ENCODE measurements around the gene BICDL1.

DNA sequence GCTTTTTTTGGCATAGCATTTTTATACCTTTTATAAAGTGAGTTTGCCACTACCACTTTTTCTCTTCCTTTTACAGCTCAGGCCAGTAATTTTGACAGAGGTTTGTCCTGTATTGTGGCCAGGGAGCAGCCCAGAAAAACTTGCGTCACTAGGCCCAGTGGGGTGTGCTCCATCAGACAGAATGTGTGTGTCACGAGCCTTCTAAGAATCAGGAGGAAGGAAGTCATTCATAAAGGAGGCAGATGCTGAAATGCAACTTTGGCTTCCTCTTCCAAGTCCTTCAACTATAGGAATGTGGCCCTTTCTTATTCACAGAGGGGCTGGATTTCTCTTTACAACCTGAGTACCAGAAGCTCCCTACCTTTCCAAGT, 137.6 kb downstream of the BICDL1 start:
- TF ChIP-seq, protein P1, sequence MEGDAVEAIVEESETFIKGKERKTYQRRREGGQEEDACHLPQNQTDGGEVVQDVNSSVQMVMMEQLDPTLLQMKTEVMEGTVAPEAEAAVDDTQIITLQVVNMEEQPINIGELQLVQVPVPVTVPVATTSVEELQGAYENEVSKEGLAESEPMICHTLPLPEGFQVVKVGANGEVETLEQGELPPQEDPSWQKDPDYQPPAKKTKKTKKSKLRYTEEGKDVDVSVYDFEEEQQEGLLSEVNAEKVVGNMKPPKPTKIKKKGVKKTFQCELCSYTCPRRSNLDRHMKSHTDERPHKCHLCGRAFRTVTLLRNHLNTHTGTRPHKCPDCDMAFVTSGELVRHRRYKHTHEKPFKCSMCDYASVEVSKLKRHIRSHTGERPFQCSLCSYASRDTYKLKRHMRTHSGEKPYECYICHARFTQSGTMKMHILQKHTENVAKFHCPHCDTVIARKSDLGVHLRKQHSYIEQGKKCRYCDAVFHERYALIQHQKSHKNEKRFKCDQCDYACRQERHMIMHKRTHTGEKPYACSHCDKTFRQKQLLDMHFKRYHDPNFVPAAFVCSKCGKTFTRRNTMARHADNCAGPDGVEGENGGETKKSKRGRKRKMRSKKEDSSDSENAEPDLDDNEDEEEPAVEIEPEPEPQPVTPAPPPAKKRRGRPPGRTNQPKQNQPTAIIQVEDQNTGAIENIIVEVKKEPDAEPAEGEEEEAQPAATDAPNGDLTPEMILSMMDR (conservative IDR thresholded peaks at IDR 0.05; ENCODE audit: low read depth, low read length) = no peak
- TF ChIP-seq EZH2phosphoT487 (IDR thresholded peaks at IDR 0.05; ENCODE audit: borderline replicate concordance, low read length) = no peak
- TF ChIP-seq EZH2 (IDR thresholded peaks at IDR 0.05; ENCODE audit: low read length, unreplicated experiment) = no peak

All from PC-3 (cell line).